Glomerular visceral epithelial cell (primary cell): Measurements from ENCODE around the gene CLCNKA.
A peak's percentile ranks its signal among the peaks of the same experiment; 100 is the strongest.

Experiments used
- DNase-seq: peaks from one replicate; pipeline ENCODE4 v3.0.0-alpha.2; 2016; ENCODE audit errors: extremely low spot score

CLCNKA gene

GRCh38 chr1:16078925-16079656, 57.3 kb downstream of the CLCNKA start:
- DNase-seq, result peak; percentile 83

GRCh38 chr1:16080422-16081150, 58.8 kb downstream of the CLCNKA start:
- DNase-seq, result no peak

GRCh38 chr1:16081636-16082035, 59.8 kb downstream of the CLCNKA start:
- no peak for DNase-seq

DNA sequence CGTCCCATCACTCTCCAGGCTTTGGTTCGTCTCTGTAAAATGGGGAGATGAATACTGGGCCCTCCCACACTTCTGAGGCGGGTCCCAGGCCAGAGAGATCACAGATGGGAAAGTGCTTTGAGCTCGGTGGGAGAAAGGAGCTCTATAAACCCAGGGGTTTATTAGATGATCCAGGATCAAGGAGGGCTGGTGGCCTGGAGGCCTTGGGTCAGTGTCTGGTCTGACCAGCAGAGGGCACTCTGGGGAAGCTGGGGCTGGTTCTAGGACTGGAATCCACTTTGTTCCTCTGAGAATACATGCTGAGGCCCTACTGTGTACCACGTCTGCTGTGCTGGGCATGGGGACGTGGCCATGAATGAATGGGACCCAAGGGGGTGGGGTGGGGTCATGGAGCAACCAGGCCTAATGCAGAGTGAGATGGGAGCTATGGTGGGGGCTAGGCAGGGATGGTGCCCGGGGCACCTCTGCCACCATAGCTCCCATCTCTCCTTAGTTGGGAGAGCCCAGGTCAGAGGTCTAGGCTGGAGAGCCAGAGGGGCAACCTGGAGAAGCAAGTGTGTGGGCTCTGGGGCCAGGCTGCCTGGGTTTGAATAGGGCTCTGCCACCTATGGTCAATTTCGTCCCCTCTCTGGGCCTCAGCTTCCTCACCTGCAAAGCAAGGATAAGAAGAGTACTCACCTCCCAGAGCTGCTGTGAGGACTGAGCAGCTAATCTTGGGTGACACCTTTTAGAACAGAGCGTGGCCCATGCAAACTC, 60.6 kb downstream of the CLCNKA start:
- peak; percentile 72 for DNase-seq

DNA sequence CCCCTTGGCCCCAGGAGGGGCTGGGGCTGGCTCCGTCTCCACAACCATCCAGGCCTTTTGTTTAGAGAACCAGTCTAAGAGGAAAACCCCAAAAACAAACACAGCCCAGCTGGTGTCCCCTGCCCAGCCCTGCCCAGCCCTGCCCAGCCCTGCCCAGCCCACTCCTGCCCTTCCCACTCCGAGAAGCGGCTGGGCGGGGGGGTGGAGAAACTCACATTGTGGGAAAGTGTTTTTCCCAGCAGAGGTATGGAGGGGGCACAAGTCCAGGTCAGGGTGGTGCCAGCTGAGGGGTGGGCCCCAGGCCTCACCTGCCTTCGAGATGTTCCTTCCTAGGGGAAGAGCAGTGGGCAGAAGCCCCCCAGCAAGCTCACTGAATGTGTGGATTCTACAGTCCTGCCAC, 61.6 kb downstream of the CLCNKA start:
- DNase-seq, result no peak
